Measurements from ENCODE around the gene RASSF3. TPM values are rescaled to one million over a fixed set of nuclear protein-coding genes. Genes with fewer than 3 reads are reported as not detected.

The RASSF3 gene, protein sequence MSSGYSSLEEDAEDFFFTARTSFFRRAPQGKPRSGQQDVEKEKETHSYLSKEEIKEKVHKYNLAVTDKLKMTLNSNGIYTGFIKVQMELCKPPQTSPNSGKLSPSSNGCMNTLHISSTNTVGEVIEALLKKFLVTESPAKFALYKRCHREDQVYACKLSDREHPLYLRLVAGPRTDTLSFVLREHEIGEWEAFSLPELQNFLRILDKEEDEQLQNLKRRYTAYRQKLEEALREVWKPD
- 12.7 and 13.8 TPM in 2 replicates for total RNA-seq

DNA sequence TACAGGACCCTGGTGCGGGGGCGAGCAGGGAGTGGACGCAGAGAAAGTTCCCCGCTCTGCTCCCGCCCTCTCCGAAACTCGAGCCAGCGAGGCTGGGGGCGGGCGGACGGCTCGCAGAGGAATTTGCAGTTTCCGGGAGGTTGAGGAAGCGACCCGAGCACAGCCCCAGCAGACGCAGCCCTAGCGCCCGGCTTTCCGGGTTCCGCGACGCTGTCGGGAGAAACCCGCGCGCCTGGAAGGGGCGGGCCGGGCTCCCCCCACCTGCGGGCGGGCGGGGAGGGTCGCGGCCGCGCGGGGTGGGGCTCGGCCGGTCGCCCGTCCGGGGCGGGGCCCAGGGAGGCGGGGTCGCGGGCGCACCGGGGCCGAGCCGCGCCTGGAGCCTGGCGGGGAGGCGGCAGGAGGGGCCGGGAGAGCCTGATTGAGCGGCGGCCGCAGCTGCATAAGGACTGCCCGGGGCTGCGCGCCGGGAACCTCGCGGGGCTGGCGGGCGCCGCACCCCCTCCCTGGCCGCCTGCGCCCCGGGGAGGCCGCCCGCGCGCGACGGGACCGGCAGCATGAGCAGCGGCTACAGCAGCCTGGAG lies at the start of gene RASSF3:
TSS of gene RASSF3 (plus strand) at position 417 of the 581 bp plus-strand sequence. CDS start at position 555, 138 bp downstream.
- DNase-seq (ENCODE audit: insufficient read length, low spot score, missing footprints) = peak; percentile 92
- H3K4me3 ChIP-seq (ENCODE audit: insufficient read depth, low read length) = peak within 1 kb of the TSS; percentile 90

GRCh38 chr12:64561302-64562136 lies 48.8 kb upstream of the RASSF3 start:
- no peaks in the 10 kb centered on the region for H3K36me3 ChIP-seq (ENCODE audit: insufficient read depth, low read length)
- TF ChIP-seq, protein P1, sequence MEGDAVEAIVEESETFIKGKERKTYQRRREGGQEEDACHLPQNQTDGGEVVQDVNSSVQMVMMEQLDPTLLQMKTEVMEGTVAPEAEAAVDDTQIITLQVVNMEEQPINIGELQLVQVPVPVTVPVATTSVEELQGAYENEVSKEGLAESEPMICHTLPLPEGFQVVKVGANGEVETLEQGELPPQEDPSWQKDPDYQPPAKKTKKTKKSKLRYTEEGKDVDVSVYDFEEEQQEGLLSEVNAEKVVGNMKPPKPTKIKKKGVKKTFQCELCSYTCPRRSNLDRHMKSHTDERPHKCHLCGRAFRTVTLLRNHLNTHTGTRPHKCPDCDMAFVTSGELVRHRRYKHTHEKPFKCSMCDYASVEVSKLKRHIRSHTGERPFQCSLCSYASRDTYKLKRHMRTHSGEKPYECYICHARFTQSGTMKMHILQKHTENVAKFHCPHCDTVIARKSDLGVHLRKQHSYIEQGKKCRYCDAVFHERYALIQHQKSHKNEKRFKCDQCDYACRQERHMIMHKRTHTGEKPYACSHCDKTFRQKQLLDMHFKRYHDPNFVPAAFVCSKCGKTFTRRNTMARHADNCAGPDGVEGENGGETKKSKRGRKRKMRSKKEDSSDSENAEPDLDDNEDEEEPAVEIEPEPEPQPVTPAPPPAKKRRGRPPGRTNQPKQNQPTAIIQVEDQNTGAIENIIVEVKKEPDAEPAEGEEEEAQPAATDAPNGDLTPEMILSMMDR (IDR thresholded peaks at IDR 0.05; ENCODE audit: extremely low read depth, low read depth, low read length) = no peak
- H3K27ac ChIP-seq (ENCODE audit: low read depth, low read length) = no peak overlapping the region
- no peaks in the 10 kb centered on the region for H4K20me1 ChIP-seq (ENCODE audit: insufficient read depth, low read length)
- DNase-seq (ENCODE audit: insufficient read length, low spot score, missing footprints) = no peak
- H3K27me3 ChIP-seq (ENCODE audit: insufficient read depth, low read length) = peaks cover 16% of the 10 kb centered on the region
- H3K79me2 ChIP-seq (ENCODE audit: insufficient read depth, low read length) = no peaks in the 10 kb centered on the region
- no peak overlapping the region for H2AFZ ChIP-seq (ENCODE audit: low read length)
- no peak overlapping the region for H3K4me3 ChIP-seq (ENCODE audit: insufficient read depth, low read length)
- no peaks in the 10 kb centered on the region for H3K9me3 ChIP-seq (ENCODE audit: low read depth, low read length)
- peaks cover 15% of the 10 kb centered on the region for H3K4me1 ChIP-seq (ENCODE audit: insufficient read depth, low read length)
- H3K4me2 ChIP-seq (ENCODE audit: insufficient read depth, low read length) = peak overlapping the region; percentile 66

More for the DNA sequence above, at the start of gene RASSF3:
- H3K4me2 ChIP-seq (ENCODE audit: insufficient read depth, low read length) = peak within 1 kb of the TSS; percentile 98
- H3K27me3 ChIP-seq (ENCODE audit: insufficient read depth, low read length) = no peaks in the 10 kb centered on the region
- peak within 1 kb of the TSS; percentile 72 for H3K27ac ChIP-seq (ENCODE audit: low read depth, low read length)
- TF ChIP-seq, protein P1 (IDR thresholded peaks at IDR 0.05; ENCODE audit: extremely low read depth, low read depth, low read length) = no peak
- peak within 1 kb of the TSS; percentile 95 for H2AFZ ChIP-seq (ENCODE audit: low read length)
- H3K4me1 ChIP-seq (ENCODE audit: insufficient read depth, low read length) = peaks cover 14% of the 10 kb centered on the region
- H4K20me1 ChIP-seq (ENCODE audit: insufficient read depth, low read length) = no peaks in the 10 kb centered on the region
- no peaks in the 10 kb centered on the region for H3K36me3 ChIP-seq (ENCODE audit: insufficient read depth, low read length)
- H3K9me3 ChIP-seq (ENCODE audit: low read depth, low read length) = no peaks in the 10 kb centered on the region
- peaks cover 41% of the 10 kb centered on the region for H3K79me2 ChIP-seq (ENCODE audit: insufficient read depth, low read length)

GRCh38 chr12:64566122-64566521 lies 44.2 kb upstream of the RASSF3 start:
- H3K79me2 ChIP-seq (ENCODE audit: insufficient read depth, low read length) = no peaks in the 10 kb centered on the region
- no peaks in the 10 kb centered on the region for H3K27me3 ChIP-seq (ENCODE audit: insufficient read depth, low read length)
- H3K36me3 ChIP-seq (ENCODE audit: insufficient read depth, low read length) = no peaks in the 10 kb centered on the region
- no peak for DNase-seq (ENCODE audit: insufficient read length, low spot score, missing footprints)
- H3K9me3 ChIP-seq (ENCODE audit: low read depth, low read length) = no peaks in the 10 kb centered on the region
- no peak overlapping the region for H3K4me3 ChIP-seq (ENCODE audit: insufficient read depth, low read length)
- peaks cover 9% of the 10 kb centered on the region for H3K4me1 ChIP-seq (ENCODE audit: insufficient read depth, low read length)
- TF ChIP-seq, protein P1 (IDR thresholded peaks at IDR 0.05; ENCODE audit: extremely low read depth, low read depth, low read length) = no peak
- H4K20me1 ChIP-seq (ENCODE audit: insufficient read depth, low read length) = no peaks in the 10 kb centered on the region
- no peak overlapping the region for H3K27ac ChIP-seq (ENCODE audit: low read depth, low read length)
- H2AFZ ChIP-seq (ENCODE audit: low read length) = no peak overlapping the region
- H3K4me2 ChIP-seq (ENCODE audit: insufficient read depth, low read length) = no peak overlapping the region

Data from osteoblast (primary cell).